PC-3 (cell line): ENCODE measurements around the gene POR. TPM values are rescaled to one million over a fixed set of nuclear protein-coding genes. Genes with fewer than 3 reads are reported as not detected.

Source experiments
- ATAC-seq: fragments of 200-7000 bp; cut with Tn5 transposase; 2 replicates; pipeline ENCODE4 v1.9.1; 2020; ENCODE audit warnings: mild to moderate bottlenecking, moderate library complexity
- BruUV-seq: library from RNA; stranded (reverse); fragments of 400-500 nt; replicated peaks from 2 replicates; lab custom pipeline; 2021; lab: Mats Ljungman, UMichigan
- CTCF ChIA-PET: fragments of 300-600 bp; sonication (Branson Sonifier 250); formaldehyde crosslinking; loops from one replicate; lab custom pipeline; 2022; ENCODE audit warnings: antibody characterized with exemption; lab: Charles Lee
- POLR2A ChIA-PET: fragments of 300-600 bp; sonication (Branson Sonifier 250); formaldehyde crosslinking; loops from one replicate; lab custom pipeline; 2022; ENCODE audit warnings: antibody characterized with exemption; ENCODE audit not compliant: unreplicated experiment; lab: Charles Lee
- DNase-seq: peaks from one replicate; pipeline ENCODE4 v3.0.0-alpha.2; 2015
- H2AFZ ChIP-seq: fragments of 300-600 bp; sonication (generic); 2 replicates; pipeline ENCODE4 v1.6.0; 2016; ENCODE audit warnings: antibody characterized with exemption, low read length
- H3F3A ChIP-seq: fragments of 300-600 bp; sonication (generic); one replicate; pipeline ENCODE4 v1.6.0; 2017; ENCODE audit warnings: antibody characterized with exemption, low read length, control low read depth, mild to moderate bottlenecking; ENCODE audit not compliant: unreplicated experiment
- H3K27ac ChIP-seq: fragments of 300-600 bp; sonication (generic); 2 replicates; pipeline ENCODE4 v1.5.1; 2016; ENCODE audit warnings: mild to moderate bottlenecking, low read length
- H3K27me3 ChIP-seq: fragments of 300-600 bp; sonication (generic); 2 replicates; pipeline ENCODE4 v1.6.1; 2016; ENCODE audit warnings: low read length, mixed read lengths
- H3K36me3 ChIP-seq: fragments of 300-600 bp; sonication (generic); 2 replicates; pipeline ENCODE4 v1.6.1; 2016; ENCODE audit warnings: low read depth, mixed run types, low read length, mixed read lengths
- H3K4me1 ChIP-seq: fragments of 300-600 bp; sonication (generic); 2 replicates; pipeline ENCODE4 v1.5.1; 2016; ENCODE audit warnings: low read length; ENCODE audit not compliant: insufficient read depth
- H3K4me2 ChIP-seq: fragments of 300-600 bp; sonication (generic); 2 replicates; pipeline ENCODE4 v1.6.0; 2016; ENCODE audit warnings: low read length
- H3K4me3 ChIP-seq: fragments of 300-600 bp; sonication (generic); 2 replicates; pipeline ENCODE4 v1.5.1; 2016; ENCODE audit warnings: mild to moderate bottlenecking, low read length, mixed read lengths
- H3K79me2 ChIP-seq: fragments of 300-600 bp; sonication (generic); 2 replicates; pipeline ENCODE4 v1.6.1; 2017; ENCODE audit warnings: low read length, mixed read lengths
- H3K9ac ChIP-seq: fragments of 300-600 bp; sonication (generic); 2 replicates; pipeline ENCODE4 v1.6.0; 2016; ENCODE audit warnings: mild to moderate bottlenecking, low read length
- H3K9me2 ChIP-seq: fragments of 300-600 bp; sonication (generic); replicated peaks from 2 replicates; pipeline ENCODE4 v1.6.1; 2016; ENCODE audit warnings: mixed run types, low read length, mixed read lengths
- H3K9me3 ChIP-seq: fragments of 300-600 bp; sonication (generic); 2 replicates; pipeline ENCODE4 v1.6.1; 2016; ENCODE audit warnings: low read length, mixed read lengths
- H4K20me1 ChIP-seq: fragments of 300-600 bp; sonication (generic); 2 replicates; pipeline ENCODE4 v1.6.1; 2016; ENCODE audit warnings: low read length, mixed read lengths
- CTCF ChIP-seq: fragments of 300-600 bp; sonication (generic); conservative IDR thresholded peaks from 2 replicates; pipeline ENCODE4 v1.5.1; 2017; ENCODE audit warnings: antibody characterized with exemption, low read depth, mild to moderate bottlenecking, low read length
- EZH2 ChIP-seq: fragments of 300-600 bp; sonication (generic); IDR thresholded peaks from one replicate; pipeline ENCODE4 v1.6.1; 2017; ENCODE audit warnings: antibody characterized with exemption, mild to moderate bottlenecking, low read length; ENCODE audit not compliant: unreplicated experiment
- EZH2phosphoT487 ChIP-seq: fragments of 300-600 bp; sonication (generic); IDR thresholded peaks from 2 replicates; pipeline ENCODE4 v1.6.1; 2018; ENCODE audit warnings: mild to moderate bottlenecking, antibody characterized with exemption, low read length, borderline replicate concordance
- intact Hi-C: fragments of 100-400 bp; cut with micrococcal nuclease; formaldehyde crosslinking; loops from 2 replicates; pipeline ENCODE4 v1.9.0; 2023
- total RNA-seq: library from RNA; depleted of rRNA; stranded (reverse); fragments of >200 nt; gene quantifications from 2 replicates; pipeline ENCODE4 v1.2.3, GENCODE V29; 2014

Gene POR
- total RNA-seq, 1 experiment from 2014 or later: 112 TPM

- no peaks in the 10 kb centered on the region for H3K79me2 ChIP-seq
- TF ChIP-seq EZH2phosphoT487 (no peak), EZH2 (no peak), CTCF (no peak; the same call in 1 of the 2 replicates)
- peak; percentile 50 for ATAC-seq
Observed at GRCh38 chr7:75971961-75972763, 57.2 kb downstream of the POR start.

GRCh38 chr7:75977743-75978142, 62.8 kb downstream of the POR start:
- Histone ChIP-seq H3K4me1 (no peaks in the 10 kb centered on the region), H3F3A (no peaks in the 10 kb centered on the region), H3K9me3 (no peaks in the 10 kb centered on the region), H4K20me1 (no peaks in the 10 kb centered on the region), H3K9ac (no peak overlapping the region), H3K4me2 (no peak overlapping the region), H3K4me3 (no peak overlapping the region), H3K9me2 (no peaks in the 10 kb centered on the region), H3K36me3 (no peaks in the 10 kb centered on the region; the same call in 1 of the 2 replicates), H3K27me3 (no peaks in the 10 kb centered on the region), H3K79me2 (no peaks in the 10 kb centered on the region), H2AFZ (no peak overlapping the region), H3K27ac (no peak overlapping the region)
- DNase-seq: no peak
- intact Hi-C loops: no loop called here
- ATAC-seq: no peak
- CTCF ChIA-PET: no interaction called here
- no peak for TF ChIP-seq EZH2phosphoT487
- TF ChIP-seq CTCF: no peak
- POLR2A ChIA-PET: no interaction called here
- no TSS peak for BruUV-seq

More at GRCh38 chr7:75971961-75972763, 57.2 kb downstream of the POR start:
- ChIA-PET POLR2A (no interaction called here), CTCF (no interaction called here)
- no peak overlapping the region for H3K27ac ChIP-seq
- DNase-seq: no peak
- H2AFZ ChIP-seq: no peak overlapping the region
- no peaks in the 10 kb centered on the region for H3K9me2 ChIP-seq
- H3K4me2 ChIP-seq: no peak overlapping the region
- intact Hi-C loops: no loop called here
- H3F3A ChIP-seq: no peaks in the 10 kb centered on the region
- no peak overlapping the region for H3K9ac ChIP-seq
- no TSS peak for BruUV-seq
- H3K27me3 ChIP-seq: no peaks in the 10 kb centered on the region
- no peak overlapping the region for H3K4me3 ChIP-seq
- no peaks in the 10 kb centered on the region for H4K20me1 ChIP-seq
- no peaks in the 10 kb centered on the region for H3K4me1 ChIP-seq
- no peaks in the 10 kb centered on the region; the same call in 1 of the 2 replicates for H3K36me3 ChIP-seq
- no peaks in the 10 kb centered on the region for H3K9me3 ChIP-seq

DNA sequence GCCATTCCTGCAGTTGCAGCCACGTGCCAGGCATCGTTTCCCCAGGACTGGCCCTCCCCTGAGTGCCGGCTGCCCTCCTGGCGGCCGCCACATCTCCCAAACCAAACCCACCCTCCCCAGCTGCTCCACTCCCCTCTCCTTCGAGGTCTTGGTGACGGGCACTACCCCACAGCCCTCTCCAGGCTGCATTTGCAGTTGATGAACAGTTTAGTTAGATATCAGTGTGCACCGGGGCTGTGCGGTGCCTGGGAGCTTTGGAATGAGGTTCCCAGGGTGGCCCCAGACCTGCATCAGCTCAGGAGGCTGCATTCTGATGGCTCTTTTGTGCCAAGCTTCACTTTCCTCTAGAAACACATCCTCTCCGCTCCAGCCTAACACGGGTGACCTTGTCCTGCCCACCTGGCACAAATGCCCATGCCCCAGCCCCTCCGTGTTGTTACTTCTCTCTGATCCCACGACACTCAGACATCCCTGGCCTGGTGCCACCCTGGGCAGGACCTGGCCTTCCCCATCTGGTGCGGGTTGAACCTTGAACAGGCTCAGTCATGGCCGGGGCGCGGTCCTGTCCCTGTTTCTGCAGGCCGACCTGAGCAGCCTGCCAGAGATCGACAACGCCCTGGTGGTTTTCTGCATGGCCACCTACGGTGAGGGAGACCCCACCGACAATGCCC, 64.9 kb downstream of the POR start:
- intact Hi-C loops: no loop called here
- no peak overlapping the region for H2AFZ ChIP-seq
- BruUV-seq: no TSS peak

More for the DNA sequence above, 64.9 kb downstream of the POR start:
- H3K36me3 ChIP-seq: no peaks in the 10 kb centered on the region
- H3K9me3 ChIP-seq: no peaks in the 10 kb centered on the region
- DNase-seq: no peak
- H3K79me2 ChIP-seq: no peaks in the 10 kb centered on the region
- no peak overlapping the region for H3K27ac ChIP-seq
- ATAC-seq: no peak
- H3K4me3 ChIP-seq: no peak overlapping the region
- no peaks in the 10 kb centered on the region for H3K27me3 ChIP-seq
- no peak for TF ChIP-seq EZH2phosphoT487
- TF ChIP-seq CTCF: no peak
- TF ChIP-seq EZH2: no peak
- no peaks in the 10 kb centered on the region for H3F3A ChIP-seq
- H4K20me1 ChIP-seq: no peaks in the 10 kb centered on the region
- no peak overlapping the region for H3K9ac ChIP-seq
- H3K4me1 ChIP-seq: no peaks in the 10 kb centered on the region
- POLR2A ChIA-PET: no interaction called here
- no peak overlapping the region for H3K4me2 ChIP-seq
- no peaks in the 10 kb centered on the region for H3K9me2 ChIP-seq
- CTCF ChIA-PET: no interaction called here
